Lung microvascular endothelial cell (primary cell): ENCODE data around the gene FOSL1. TPM values are rescaled to one million over a fixed set of nuclear protein-coding genes. Genes with fewer than 3 reads are reported as not detected.
A peak's percentile ranks its signal among the peaks of the same experiment; 100 is the strongest.

Experiments
- DNase-seq, 2 donors: peaks; one replicate each; pipeline versions ENCODE4 v3.0.0 to v3.0.0-alpha.2; 2010; ENCODE audit warnings: low read depth in 2 of 2
- total RNA-seq: library from RNA; depleted of rRNA; stranded (reverse); fragments of >200 nt; gene quantifications from 2 replicates; pipeline ENCODE4 v1.2.1, GENCODE V29; 2014

The FOSL1 gene
- 0.99 and 3.1 TPM in 2 replicates for total RNA-seq

DNA sequence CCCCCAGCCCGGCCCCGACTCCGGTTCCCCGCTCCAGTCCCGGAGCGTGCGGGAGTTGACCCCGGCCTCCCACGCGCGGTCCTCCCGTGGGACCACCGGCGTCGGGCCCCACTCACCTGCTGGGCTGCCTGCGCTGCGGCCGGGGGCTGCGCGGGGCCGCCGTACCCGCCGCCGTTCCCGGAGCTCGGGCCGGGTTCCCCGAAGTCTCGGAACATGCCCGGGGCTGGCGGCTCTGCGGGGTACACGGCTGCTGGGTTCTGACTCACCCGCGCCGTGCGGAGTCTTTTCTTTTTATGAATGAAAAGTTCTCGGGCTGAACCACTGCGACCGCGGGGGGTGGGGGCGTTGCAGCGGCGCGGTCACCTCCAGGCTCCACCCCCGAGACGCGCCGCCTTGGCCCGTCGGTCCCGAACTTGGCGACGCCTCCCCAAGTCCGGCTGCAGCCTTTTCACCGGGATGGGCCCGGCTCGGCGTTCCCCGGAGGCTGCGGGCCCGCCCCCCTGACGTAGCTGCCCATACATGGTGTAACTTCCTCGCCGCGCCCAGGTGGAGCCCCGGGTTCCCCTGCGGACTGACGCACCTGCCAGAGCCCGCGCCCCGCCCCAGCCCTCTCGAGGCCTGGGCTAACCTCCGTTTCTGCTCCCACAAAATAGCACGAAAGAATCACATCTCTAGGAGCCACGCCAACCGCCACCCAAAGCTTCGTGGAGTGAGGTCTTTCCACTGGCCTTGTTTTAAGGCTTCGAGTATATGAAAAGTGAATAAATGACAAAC lies at the start of gene FOSL1:
Gene FOSL1, minus strand, starts transcription at position 264 of the 774 bp plus-strand sequence. Its CDS starts 49 bp downstream, at position 215.
- peak; percentile 78 to 97 for DNase-seq

DNA sequence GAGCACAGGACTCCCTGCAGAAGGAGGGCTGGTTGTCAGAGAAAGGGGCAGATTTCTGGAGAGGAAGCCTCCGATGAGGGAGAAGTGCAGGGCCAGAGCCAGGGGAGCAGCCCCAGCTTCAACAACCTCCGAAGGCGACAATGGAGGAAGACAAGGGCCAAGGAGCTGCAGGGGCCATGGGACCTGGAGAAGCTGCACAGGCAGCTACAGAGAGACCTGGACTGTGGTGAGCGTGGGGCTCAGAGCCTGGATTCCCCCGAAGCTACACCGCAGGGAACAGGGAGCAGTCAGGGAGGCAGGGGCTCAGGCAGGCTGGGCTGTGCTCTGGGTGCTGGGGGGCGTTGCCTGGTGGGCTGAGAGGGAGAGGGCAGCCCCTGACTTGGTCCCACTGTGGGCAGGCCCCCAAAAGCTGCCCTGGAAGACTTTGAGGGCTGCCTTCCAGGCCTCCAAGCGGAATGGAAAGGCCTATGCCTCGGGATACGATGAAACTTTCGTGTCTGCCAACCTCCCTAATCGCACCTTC lies 47.5 kb upstream of the FOSL1 start:
- DNase-seq = no peak

DNA sequence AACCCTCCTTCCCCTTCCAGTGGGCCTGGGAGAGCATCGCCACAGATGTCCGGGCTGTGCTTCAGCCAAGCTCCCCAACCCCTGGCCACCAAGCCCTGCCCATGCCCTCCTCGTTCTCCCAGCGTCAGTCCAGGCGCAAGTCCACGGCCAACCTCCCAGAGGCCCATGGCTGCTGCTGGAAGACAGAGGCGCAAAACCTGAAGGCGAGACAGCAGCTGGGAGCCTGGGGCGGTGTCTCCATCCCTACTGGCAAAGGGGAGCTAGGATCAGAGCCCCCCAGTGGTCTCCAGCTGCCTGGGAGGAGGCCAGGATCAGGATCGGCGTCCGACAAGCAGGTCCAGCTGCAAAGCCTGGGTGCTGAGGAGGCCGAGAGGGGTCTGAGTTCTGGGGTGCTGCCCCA lies 46.9 kb upstream of the FOSL1 start:
- no peak for DNase-seq

DNA sequence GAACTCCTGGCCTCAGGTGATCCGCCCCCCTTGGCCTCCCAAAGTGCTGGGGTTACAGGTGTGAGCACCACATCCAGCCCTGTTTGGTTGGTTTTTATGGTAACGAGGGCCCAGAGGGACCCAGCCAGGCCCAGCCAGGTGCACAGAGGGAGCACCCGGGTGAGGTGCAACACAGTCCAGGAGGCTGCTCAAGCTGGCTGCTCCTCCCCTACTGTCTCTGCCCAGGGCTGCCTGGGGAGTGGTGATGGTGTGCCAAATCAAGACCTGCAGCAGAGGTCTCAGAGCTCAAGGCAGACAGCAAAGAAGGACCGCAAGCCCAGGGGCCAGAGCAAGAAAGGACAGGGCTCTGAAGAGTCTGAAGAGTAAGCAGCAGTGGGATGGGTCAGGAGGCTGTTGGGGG lies 46.5 kb upstream of the FOSL1 start:
- no peak for DNase-seq

DNA sequence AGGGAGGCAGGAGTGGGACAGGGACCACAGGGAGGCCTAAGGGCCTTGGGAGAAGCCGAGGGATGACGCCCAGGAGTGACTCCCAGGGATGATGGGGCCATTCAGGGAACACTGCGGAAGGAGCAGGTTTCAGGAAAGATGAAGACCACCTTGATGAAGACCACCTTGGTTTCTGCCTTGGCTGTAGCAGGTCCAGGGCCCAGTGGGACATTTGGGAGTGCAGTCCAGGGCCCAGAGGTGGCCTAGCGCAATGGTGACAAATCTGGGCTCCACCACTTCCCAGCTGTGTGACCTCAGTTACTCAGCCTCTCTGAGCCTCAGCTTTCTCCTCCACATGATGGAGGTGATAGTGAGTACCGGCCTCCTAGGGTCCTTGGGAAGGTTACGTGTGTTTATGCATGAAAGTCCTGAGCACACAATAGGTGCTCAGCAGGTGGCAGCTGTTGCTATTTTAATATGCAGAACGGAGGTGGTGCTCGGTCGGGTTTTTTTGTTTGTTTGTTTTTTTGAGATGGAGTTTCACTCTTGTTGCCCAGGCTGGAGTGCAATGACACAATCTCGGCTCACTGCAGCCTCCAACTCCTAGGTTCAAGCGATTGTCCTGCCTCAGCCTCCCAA lies 45.9 kb upstream of the FOSL1 start:
- no peak for DNase-seq

DNA sequence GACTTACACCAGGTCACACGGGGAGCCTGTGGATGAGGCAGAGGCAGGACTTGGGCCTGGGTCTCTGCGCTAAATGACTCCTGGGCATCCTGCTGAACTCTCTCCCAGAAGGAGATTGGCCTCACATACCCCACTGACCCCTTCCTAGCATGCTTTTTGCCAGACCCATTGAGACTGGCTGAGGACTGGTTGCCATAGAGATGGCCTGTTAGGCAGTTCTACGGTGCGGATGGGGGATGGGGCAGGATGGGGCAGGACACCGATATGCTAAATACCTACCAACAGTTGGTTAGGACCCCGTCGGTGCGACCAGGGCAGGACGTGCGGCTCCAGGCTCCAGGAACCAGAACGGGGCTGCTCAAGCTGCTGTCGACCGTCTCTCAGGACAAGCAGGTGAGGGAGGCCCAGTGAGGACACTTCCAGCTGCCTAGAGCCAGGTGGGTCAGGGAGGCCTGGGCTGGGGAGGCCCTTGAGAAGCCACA lies 45.3 kb upstream of the FOSL1 start, which contains the start of gene TSGA10IP:
Gene TSGA10IP, plus strand, starts transcription at position 51 of the 482 bp plus-strand sequence. Its CDS starts 196 bp downstream, at position 247.
- no peak for DNase-seq

DNA sequence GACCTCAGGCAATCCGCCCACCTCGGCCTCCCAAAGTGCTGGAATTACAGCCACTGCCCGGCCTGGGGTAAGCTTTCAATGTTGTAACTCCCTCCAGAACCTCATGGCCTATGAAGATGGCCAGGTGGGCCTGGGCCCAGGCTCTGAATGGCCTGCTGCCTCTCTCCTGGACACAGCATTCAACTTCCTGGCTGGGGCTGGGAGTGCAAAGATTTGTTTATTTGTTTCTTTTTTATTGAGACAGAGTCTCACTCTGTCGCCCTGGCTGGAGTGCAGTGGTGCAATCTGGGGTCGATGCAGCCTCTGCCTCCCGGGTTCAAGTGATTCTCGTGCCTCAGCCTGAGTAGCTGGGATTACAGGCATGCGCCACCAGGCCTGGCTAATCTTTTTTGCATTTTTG lies 44.6 kb upstream of the FOSL1 start:
- DNase-seq = no peak

DNA sequence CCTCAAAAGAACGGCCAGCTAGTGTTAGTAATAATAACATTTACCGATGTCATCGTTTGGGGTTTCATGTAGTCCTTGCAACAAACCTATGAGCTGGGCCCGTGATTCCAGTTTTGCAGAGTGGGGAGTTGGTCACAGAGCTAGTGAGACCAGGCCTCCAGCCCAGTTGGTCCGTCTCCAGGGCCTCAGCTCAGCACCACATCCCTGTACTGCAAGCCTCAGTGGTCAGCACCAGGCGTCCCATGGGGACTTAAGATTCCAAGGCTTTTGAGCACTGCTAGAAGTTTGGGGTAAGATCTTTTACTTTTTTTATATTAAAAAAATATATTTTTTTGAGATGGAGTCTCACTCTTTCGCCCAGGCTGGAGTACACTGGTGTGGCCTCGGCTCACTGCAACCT lies 44.0 kb upstream of the FOSL1 start:
- DNase-seq = no peak

DNA sequence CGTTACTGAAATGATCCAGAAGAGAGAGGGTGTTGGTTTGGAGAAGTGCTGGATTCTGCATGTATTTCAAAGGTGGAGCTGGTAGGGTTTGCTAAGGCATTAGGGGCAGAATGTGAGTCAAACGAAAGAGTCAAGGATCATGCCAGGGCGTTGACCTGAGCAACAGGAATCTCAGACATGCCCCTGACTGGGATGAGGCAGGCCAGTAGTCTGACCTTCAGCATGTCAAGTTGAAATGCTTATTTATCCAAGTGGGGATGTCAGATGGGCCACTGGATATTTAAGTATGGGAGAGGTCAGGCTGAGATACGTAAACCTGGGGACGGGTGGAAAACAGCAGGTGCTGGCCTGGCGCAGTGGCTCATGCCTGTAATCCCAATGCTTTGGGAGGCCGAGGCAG lies 42.3 kb upstream of the FOSL1 start:
- DNase-seq = no peak

DNA sequence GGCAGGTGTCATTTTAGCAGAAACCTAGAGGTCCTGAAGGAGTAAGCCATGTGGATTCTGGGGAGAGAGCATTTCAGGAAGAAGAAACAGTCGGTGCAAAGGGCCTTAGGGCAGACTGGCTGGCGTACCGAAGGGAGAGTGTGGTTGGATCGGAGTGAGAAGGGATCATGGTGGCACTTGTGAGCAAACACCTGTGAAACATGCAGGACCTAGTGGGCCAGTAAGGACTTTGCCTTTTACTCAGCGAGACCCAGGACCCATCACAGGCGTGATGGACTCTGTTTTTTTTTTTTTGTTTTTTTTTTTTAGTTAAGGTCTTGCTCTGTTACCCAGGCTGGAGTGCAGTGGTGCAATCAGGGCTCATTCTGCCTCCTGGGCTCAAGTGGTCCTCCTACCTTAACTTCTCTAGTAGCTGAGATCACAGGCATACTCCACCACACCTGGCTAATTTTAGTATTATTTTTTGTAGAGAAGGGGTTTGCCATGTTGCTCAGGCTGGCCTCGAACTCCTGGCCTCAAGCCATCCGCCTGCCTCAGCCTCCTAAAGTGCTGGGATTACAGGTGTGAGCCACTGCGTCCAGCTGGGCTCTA lies 41.6 kb upstream of the FOSL1 start:
- DNase-seq = no peak

DNA sequence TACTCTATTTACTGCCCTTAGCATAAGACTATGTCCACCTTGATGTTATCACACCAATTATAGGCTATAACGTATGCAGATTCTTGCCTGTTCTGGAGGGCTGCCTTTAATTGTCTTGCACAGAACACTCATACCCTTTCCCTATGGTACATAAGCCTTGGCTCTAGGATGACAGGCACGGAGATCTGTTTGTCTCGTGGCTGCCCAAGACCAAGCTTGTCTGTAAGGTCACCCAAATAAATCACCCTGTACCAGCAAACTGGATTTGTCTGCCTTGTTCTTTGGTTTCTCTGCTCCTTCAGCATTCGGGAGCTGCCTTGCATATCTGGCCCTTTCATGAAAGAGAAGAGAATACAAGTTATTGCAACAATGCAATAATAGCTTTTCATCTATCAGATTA lies 37.6 kb upstream of the FOSL1 start:
- no peak for DNase-seq

DNA sequence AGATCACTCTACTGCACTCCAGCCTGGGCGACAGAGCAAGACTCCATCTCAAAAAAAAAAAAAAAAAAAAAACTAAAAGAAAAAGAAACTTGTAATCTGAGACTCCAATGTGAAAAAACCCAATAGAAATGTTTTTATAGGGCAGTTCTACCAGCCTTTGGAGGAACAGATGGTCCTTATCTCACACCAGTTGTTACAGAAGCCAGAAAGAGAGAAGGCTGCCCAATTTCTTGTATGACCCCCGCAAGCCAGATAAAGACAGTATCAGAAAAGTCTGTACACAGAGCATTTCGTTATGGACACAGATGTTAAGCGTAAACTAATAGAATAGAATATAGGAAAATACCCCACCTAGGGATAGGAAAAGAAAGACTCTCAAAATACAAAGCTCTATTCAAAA lies 33.8 kb upstream of the FOSL1 start:
- no peak for DNase-seq

DNA sequence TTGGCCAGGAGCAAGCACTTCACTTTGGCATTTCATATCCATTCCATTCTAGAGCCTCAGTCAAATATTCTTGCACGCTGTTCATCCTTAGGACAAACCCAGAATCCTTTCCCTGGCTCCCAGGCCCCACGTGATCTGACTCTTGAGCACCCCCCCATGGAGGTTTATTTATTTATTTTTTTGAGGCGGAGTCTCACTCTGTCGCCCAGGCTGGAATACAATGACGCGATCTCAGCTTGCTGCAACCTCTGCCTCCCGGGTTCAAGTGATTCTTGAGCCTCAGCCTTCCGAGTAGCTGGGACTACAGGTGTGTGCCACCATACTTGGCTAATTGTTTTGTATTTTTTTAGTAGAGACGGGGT lies 32.4 kb upstream of the FOSL1 start:
- no peak for DNase-seq

DNA sequence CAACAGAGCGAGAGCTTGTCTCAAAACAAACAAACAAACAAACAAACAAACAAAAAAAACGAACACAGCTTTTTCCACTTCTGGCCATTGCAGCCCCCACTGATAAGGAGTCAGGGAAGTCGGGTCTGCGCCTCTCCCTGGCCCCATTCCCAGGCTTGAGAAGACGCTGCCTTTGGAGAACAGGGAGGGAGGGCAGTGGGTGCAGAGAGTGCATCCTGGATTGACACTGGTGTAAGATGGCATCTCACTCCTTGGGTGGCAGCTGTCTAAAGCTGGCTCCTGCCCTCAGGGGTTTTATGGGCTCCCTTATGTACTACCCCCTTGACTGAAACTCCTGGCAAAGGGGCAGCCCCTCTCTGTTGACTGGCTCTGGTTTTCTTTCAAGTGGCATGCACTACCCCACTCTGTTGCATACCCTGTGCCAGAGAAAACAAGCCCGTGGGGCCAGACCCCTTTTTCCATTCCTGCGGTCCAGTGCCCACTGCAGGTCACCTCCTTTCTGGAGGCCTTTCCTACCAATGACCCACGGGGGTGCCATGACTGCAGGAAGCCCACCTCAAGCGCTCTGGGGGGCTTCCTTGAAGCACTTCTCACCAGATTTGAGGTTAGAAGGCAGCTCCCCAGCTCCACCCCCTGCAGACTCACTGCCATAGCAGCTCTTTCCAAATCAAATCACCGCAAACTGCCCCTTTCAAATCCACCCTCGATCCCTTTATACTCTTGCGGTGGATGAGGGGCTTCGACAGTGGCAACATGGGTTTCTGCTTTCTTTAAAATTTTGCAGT lies 31.8 kb upstream of the FOSL1 start:
- DNase-seq = no peak

DNA sequence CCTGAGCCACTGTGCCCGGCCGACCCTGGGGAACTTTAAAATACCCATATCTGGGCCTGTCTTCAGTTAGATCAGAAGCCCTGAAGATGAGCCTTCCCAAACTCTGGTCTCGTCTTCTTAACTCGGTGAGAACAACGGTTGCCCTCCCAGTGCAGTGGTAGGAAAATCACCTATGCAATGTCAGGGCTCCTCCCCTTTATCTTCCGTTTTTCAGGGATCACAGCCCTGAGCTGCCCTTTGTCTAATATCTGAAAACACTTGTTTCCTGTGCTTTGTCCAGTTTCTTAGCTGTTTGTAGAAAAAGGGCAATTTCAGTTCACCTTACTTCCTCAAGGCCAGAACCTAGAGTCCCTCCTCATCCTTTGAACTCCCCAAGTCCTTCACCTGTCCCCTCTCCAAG lies 28.5 kb upstream of the FOSL1 start:
- no peak for DNase-seq

DNA sequence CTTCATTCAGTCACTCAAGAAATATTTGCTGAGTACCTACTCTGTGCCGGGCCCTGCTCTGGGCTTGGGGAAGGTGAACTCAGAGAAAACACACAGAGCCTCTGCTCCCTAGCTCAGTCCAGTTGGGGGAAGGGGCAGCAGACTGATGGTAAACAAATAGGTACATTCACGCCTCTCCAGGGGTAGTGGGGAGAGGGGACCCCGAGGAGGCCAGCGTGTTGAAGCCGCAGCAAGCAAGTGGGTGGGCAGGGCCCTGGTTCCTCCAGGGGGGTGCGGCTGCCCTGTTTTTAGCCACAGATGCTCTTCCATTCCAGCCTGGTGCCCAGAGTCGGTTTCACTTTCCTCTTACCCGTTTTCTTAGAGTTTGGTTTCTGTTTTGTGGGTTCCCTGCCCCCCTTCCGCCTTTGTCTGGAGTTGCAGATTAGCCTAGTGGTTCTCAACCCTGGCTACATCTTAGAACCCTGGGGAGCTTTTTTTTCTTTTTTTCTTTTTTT lies 27.8 kb upstream of the FOSL1 start:
- DNase-seq = no peak

DNA sequence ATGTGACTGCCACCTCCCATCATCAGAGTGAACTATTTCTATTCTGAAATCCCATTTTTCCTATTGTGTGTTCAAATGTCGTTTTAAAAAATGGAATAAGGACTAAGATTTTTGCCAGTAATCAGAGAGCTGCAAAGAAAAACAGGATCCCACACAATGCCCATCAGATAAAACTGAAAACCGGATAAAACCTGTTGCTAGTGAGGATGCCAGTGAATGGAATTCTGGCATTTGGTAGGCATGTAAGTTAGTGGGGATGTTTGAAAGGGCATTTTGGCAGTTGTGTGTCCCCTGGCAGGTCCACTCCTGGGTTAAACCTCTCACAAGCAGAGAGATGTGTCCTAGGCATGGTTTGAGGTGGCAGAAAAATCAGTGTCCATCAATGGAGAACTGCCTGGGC lies 25.2 kb upstream of the FOSL1 start:
- no peak for DNase-seq

DNA sequence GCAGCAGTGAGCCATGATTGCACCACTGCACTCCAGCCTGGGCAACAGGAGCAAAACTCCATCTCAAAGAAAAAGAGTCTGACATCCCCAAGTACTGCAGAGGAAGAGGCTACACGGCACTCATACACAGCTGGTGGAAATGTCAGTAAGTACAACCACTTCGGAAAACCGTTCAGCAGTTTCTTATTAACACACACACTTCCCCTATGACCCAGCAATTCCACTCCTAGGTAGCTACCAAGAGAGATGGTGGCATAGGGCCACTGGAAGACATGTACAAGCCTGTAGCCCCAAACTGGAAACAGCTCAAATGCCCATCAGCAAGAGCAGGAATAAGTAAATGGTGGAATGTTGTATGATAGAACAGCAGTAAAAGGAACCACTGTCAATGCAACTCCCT lies 22.4 kb upstream of the FOSL1 start:
- no peak for DNase-seq

DNA sequence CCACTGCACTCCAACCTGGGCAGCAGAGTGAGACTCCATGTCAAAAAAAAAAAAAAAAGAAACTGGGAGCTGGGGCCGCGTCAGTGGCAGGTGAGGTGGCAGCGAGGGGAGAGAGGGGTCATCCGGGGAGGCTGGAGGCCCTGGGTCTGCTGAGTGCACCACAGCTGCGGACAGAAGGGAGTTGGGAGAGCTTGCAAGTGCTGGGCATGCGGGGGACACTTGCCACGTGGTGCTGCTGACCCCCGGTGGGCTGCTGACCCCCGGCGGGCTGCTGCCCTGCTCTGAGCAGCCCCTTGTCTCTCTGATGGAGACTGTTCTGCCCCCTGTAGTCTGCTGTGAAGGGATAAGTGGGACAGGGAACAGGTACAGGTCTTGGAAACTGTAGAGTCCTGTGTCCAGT lies 21.7 kb upstream of the FOSL1 start:
- DNase-seq = no peak

DNA sequence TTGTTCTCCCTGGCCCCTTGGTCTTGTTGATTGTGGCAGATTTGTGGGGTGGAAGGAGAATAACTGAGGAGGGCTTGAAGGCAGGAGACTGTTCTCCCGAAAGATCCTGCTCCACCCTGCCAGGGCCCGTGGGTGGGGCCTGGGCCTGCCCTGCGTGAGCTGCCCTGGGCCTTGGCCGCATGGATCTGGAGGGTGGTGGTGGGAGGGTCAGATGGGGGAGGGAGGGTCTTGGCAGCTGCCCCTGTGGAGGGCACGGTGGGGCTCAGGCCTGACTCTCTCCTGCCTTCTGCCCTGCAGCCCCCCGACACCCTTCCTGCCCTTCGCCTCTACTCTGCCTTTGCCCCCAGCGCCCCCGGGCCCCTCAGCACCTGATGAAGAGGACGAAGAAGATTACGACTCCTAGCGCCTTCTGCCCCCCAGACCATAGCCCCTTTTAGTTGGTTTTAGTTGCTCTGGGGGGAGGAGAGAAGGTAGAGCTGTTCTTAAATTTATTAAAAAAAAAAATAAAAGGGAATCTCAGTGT lies 20.9 kb upstream of the FOSL1 start:
- no peak for DNase-seq

DNA sequence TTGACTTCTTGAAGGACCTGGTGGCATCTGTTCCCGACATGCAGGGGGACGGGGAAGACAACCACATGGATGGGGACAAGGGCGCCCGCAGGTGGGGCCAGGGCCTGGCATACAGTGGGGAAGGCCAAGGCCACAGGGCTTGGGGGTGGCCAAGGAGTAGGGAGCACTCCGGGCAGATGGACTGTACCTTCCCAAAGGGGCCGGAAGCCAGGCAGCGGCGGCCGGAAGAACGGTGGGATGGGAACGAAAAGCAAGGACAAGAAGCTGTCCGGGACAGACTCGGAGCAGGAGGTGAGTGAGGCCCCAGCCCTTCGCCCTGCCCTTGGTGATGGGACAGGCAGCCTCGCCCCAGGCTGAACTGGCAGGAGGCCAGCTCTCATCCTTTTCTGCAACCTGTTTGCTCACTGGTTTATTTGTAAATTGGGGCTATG lies 20.2 kb upstream of the FOSL1 start:
- no peak for DNase-seq
